C4-2B (cell line): Measurements from ENCODE around the gene DNAH6.
"Not testable (repeated sequence)": the region's sequence is repeated elsewhere in the genome, so short reads cannot be mapped to it uniquely, and the experiment has no call there.

Experiments used
- H3K27ac ChIP-seq: fragments of 450-650 bp; 2 replicates; pipeline ENCODE4 v1.5.1; 2017
- CTCF ChIP-seq: fragments of 450-650 bp; conservative IDR thresholded peaks from 2 replicates; pipeline ENCODE4 v1.5.1; 2017; ENCODE audit warnings: mild to moderate bottlenecking
- ZFX ChIP-seq: fragments of 450-650 bp; IDR thresholded peaks from 2 replicates; pipeline ENCODE4 v1.6.1; 2017

Gene DNAH6, protein sequence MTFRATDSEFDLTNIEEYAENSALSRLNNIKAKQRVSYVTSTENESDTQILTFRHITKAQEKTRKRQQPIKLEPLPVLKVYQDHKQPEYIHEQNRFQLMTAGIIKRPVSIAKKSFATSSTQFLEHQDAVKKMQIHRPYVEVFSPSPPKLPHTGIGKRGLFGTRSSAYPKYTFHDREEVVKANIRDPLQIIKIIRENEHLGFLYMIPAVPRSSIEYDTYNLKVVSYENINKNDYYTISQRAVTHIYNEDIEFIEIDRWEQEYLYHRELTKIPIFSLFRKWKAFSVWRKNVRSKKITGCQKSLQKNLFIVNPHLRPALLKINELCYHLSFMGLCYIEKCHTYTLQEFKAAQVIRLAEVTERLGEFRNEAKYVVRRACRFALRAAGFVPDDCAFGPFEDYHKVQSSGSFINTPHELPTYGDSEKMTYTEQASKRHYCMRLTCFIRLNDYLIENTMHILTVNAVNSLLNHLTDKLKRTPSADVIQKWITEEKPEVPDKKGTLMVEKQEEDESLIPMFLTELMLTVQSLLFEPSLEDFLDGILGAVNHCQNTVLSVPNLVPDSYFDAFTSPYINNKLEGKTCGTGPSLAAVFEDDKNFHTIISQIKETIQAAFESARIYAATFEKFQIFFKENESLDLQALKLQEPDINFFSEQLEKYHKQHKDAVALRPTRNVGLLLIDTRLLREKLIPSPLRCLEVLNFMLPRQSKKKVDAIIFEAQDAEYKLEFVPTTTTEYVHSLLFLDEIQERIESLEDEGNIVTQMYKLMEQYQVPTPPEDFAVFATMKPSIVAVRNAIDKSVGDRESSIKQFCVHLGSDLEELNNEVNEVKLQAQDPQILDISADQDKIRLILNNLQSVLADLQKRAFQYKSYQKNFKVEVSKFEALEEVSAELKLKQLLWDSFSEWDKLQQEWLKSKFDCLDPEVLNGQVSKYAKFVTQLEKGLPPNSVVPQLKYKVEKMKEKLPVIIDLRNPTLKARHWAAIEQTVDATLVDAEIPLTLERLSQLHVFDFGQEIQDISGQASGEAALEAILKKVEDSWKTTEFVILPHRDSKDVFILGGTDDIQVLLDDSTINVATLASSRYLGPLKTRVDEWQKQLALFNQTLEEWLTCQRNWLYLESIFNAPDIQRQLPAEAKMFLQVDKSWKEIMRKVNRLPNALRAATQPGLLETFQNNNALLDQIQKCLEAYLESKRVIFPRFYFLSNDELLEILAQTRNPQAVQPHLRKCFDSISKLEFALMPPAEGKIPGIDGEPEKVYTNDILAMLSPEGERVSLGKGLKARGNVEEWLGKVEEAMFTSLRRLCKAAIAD (N-terminal part only)

DNA sequence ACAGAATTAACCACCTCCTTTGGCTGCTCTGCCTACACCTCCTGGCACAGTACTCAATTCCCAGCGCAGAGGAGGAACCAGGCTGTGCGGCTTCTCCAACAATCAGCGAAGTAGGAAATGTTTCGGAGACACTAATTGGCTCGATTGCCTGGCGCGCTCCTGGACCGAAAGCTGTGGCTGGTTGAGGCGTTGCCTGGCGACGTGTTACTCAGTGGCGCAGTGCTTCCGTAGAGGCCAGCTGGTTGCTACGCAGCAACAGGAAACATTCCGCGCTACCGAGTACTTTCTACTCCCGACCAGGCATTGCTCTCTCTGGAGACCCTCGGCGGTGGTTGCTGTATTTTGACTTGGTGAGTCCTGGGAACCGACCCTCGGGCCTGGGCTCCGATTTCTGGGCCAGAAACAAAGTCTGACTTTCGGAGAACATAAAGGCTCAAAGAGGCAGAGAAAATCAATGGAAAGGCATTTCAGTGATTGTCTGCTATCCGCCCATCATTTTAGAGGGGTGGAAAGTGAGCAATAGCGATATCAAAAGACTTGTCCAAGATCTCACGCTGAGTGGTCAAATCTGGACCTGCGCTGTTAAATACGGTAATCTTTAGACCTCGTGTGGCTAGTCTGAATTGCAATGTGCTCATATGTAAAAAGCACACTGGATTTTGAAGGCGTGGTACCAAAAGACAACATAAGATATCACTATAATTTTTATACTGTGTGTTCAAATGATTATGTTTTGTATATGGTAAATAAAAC, at the start of gene DNAH6:
Gene DNAH6, plus strand, starts transcription at position 265 of the 753 bp plus-strand sequence. CDS start 1,329 bp downstream, outside the sequence.
- no peak for TF ChIP-seq ZFX
- no peak for TF ChIP-seq CTCF
- no peak within 1 kb of the TSS for H3K27ac ChIP-seq

- H3K27ac ChIP-seq: no peak overlapping the region
- TF ChIP-seq ZFX: no peak
- TF ChIP-seq CTCF: no peak
Measured at GRCh38 chr2:84467389-84467788, 48.9 kb upstream of the DNAH6 start.

- not testable (repeated sequence) for H3K27ac ChIP-seq
Measured at GRCh38 chr2:84472423-84472822, 43.9 kb upstream of the DNAH6 start.

DNA sequence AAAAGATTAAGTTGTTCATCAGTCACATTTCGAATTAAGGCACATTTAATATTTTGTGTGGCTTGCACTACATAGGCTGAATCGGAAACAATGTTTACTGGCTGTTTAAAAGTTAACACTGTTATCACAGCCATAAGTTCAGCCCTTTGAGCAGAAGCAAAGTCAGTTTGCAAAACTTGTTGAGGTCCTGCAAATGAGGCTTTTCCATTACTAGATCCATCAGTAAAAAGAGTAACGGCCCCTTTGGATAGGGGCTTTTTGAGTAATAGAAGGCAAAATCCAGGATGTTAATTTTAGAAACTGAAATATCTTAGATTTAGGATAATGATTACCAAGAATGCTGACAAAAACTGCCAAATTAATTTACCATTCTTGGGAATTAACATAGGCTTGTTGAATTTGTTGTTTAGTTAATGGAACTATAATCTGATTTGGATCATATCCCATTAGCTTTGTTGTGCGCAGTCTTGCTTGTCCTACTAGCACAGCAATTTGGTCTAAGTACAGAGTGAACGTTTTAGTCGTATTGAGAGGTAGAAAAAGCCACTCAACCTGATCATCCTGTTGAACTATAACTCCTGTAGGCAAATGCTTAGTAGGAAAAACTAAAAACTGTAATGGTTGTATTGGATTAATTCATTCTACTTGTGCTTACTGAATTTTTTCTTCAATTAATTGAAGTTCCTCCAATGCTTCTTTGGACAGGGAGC, 43.3 kb upstream of the DNAH6 start:
- H3K27ac ChIP-seq: no peak overlapping the region
- TF ChIP-seq CTCF: no peak
- no peak for TF ChIP-seq ZFX

DNA sequence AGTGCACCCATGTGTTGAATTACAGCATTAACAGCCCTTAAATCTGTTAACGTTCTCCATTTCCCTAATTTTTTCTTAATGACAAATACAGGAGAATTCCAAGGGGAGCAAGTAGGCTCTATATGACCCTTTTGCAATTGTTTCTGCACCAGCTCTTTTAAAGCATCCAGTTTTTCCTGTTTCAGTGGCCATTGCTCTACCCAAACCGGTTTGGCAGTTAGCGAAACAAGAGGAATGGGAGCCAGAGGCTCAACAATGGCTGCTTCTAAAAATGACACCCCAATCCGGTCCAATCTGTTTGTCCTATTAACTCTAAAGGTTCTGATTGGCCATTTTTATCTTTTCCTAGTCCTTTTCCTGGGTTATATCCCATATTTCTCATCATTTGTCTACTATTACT, 42.1 kb upstream of the DNAH6 start:
- TF ChIP-seq ZFX (no peak), CTCF (no peak)

DNA sequence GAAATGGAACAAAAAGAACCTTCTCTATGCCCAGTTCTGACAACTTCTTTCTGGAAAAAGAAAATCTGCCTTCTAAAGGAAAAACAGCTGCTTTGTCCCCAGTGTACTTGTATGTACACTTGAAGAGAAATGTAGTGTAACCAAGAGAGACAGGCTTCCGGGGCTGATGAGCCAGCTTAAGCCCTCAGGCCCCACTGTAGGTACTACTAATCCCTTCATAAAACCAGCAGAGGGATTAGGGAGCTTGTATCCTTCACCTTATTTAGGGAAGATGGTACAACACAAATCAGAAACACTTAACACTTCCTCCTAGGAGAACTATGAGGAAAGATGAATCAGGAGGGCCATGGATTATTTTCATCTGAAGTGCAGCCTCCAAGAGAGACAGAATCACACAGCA, 38.4 kb upstream of the DNAH6 start:
- no peak overlapping the region for H3K27ac ChIP-seq
- TF ChIP-seq CTCF: no peak
- TF ChIP-seq ZFX: no peak

More for the DNA sequence above, 42.1 kb upstream of the DNAH6 start:
- H3K27ac ChIP-seq: no peak overlapping the region
